GM19372 (cell line): ENCODE data around the gene HECTD4.

ENCODE experiments used
- ATAC-seq: cut with Tn5 transposase; IDR thresholded peaks from one replicate; pipeline ENCODE4 v1.9.1; 2021; ENCODE audit warnings: mild to moderate bottlenecking, low read depth, moderate library complexity; ENCODE audit not compliant: unreplicated experiment

The HECTD4 gene

GRCh38 chr12:112185093-112185923 is 196.9 kb downstream of the HECTD4 start:
- ATAC-seq, result no peak

GRCh38 chr12:112184056-112184887 is 198.0 kb downstream of the HECTD4 start:
- no peak for ATAC-seq

GRCh38 chr12:112183141-112184021 is 198.8 kb downstream of the HECTD4 start:
- ATAC-seq, result no peak

GRCh38 chr12:112182499-112182898 is 199.7 kb downstream of the HECTD4 start:
- no peak for ATAC-seq

GRCh38 chr12:112180422-112180821 is 201.8 kb downstream of the HECTD4 start:
- no peak for ATAC-seq

GRCh38 chr12:112179916-112180315 is 202.3 kb downstream of the HECTD4 start:
- ATAC-seq, result no peak

- ATAC-seq, result no peak
Observed at GRCh38 chr12:112179341-112179740, 202.9 kb downstream of the HECTD4 start.

- ATAC-seq, result no peak
Observed at GRCh38 chr12:112178796-112179195, 203.4 kb downstream of the HECTD4 start.

GRCh38 chr12:112176321-112177010 is 205.8 kb downstream of the HECTD4 start:
- no peak for ATAC-seq

GRCh38 chr12:112175361-112176155 is 206.7 kb downstream of the HECTD4 start:
- no peak for ATAC-seq

- ATAC-seq, result no peak
Observed at GRCh38 chr12:112172556-112173324, 209.5 kb downstream of the HECTD4 start.

GRCh38 chr12:112170971-112171596 is 211.1 kb downstream of the HECTD4 start:
- ATAC-seq, result no peak

- ATAC-seq, result no peak
Observed at GRCh38 chr12:112170376-112170775, 211.9 kb downstream of the HECTD4 start.

GRCh38 chr12:112169966-112170365 is 212.3 kb downstream of the HECTD4 start:
- ATAC-seq, result no peak

- no peak for ATAC-seq
Observed at GRCh38 chr12:112169161-112169872, 212.9 kb downstream of the HECTD4 start.

- ATAC-seq, result no peak
Observed at GRCh38 chr12:112168561-112168971, 213.7 kb downstream of the HECTD4 start.

GRCh38 chr12:112167718-112168525 is 214.3 kb downstream of the HECTD4 start:
- no peak for ATAC-seq
